Suprapubic skin (tissue), 4 donors: ENCODE measurements around the gene MMP2. TPM values are rescaled to one million over a fixed set of nuclear protein-coding genes. Genes with fewer than 3 reads are reported as not detected.

Experiments
- DNase-seq, 2 donors: peaks; one replicate each; pipeline ENCODE4 v3.0.0-alpha.2; 2019; ENCODE audit warnings: low spot score in 2 of 2
- H3K27ac ChIP-seq: fragments of 200-600 bp; sonication (generic); one replicate; pipeline ENCODE4 v1.5.1; 2019
- H3K27me3 ChIP-seq: fragments of 200-600 bp; sonication (generic); one replicate; pipeline ENCODE4 v1.5.1; 2019
- H3K36me3 ChIP-seq: fragments of 200-600 bp; sonication (generic); one replicate; pipeline ENCODE4 v1.5.1; 2019
- H3K4me1 ChIP-seq: fragments of 200-600 bp; sonication (generic); one replicate; pipeline ENCODE4 v1.5.1; 2019
- H3K4me3 ChIP-seq: fragments of 200-600 bp; sonication (generic); one replicate; pipeline ENCODE4 v1.5.1; 2019; ENCODE audit warnings: mild to moderate bottlenecking
- H3K9me3 ChIP-seq: fragments of 200-600 bp; sonication (generic); one replicate; pipeline ENCODE4 v1.5.1; 2019
- CTCF ChIP-seq, 2 donors: fragments of 200-600 bp in 1 of 2; fragments of 450-650 bp in 1 of 2; sonication (generic) in 1 of 2; IDR thresholded peaks; one replicate each; pipeline ENCODE4 v1.5.1; 2016 to 2019; ENCODE audit warnings: antibody characterized with exemption in 2 of 2, mild to moderate bottlenecking in 1 of 2, moderate library complexity in 1 of 2
- EP300 ChIP-seq: sonication (generic); formaldehyde crosslinking; IDR thresholded peaks from one replicate; pipeline ENCODE4 v1.6.1; 2017; ENCODE audit warnings: antibody characterized with exemption
- POLR2A ChIP-seq, 2 donors: fragments of 450-650 bp; IDR thresholded peaks; one replicate each; pipeline ENCODE4 v1.6.1; 2017; ENCODE audit warnings: antibody characterized with exemption in 2 of 2, mild to moderate bottlenecking in 2 of 2, moderate library complexity in 2 of 2
- POLR2AphosphoS5 ChIP-seq, 3 donors: sonication (generic); formaldehyde crosslinking; IDR thresholded peaks; one replicate each; pipeline ENCODE4 v1.6.1; 2017; ENCODE audit warnings: antibody characterized with exemption in 3 of 3
- WGBS: methylation state at CpG from one replicate; pipeline ENCODE4 v1.1.5; 2018; 5-methylcytosine and 5-hydroxymethylcytosine counted together
- total RNA-seq, 4 donors: library from RNA; depleted of rRNA; stranded (reverse); fragments of >200 nt; gene quantifications; one replicate each; pipeline ENCODE4 v1.1.0, GENCODE V29; 2016

Gene MMP2
- total RNA-seq, 4 donors from 2014 or later, result 71.4 to 175 (median 120) TPM

- no peak overlapping the region for H3K27ac ChIP-seq
These were observed 55.8 kb downstream of the MMP2 start for GRCh38 chr16:55534756-55535155.

GRCh38 chr16:55539049-55539448, 60.1 kb downstream of the MMP2 start:
- TF ChIP-seq POLR2AphosphoS5 (IDR thresholded peaks at IDR 0.05) (no peak), EP300 (no peak), CTCF (IDR thresholded peaks at IDR 0.05) (no peak), POLR2A (IDR thresholded peaks at IDR 0.05) (no peak)
- H3K36me3 ChIP-seq, result peaks cover 5% of the 10 kb centered on the region
- no peaks in the 10 kb centered on the region for H3K27me3 ChIP-seq
- no peaks in the 10 kb centered on the region for H3K9me3 ChIP-seq
- no peak for DNase-seq
- 49% methylated on average over 5 of the region's 5 CpGs for WGBS
- no peak overlapping the region for H3K27ac ChIP-seq
- H3K4me3 ChIP-seq, result no peak overlapping the region
- H3K4me1 ChIP-seq, result peaks cover 21% of the 10 kb centered on the region

More at GRCh38 chr16:55534756-55535155, 55.8 kb downstream of the MMP2 start:
- Histone ChIP-seq H3K27me3 (no peaks in the 10 kb centered on the region), H3K4me1 (peaks cover 15% of the 10 kb centered on the region), H3K9me3 (no peaks in the 10 kb centered on the region), H3K4me3 (no peak overlapping the region), H3K36me3 (peaks cover 9% of the 10 kb centered on the region)
- WGBS, result 44% methylated on average over 2 of the region's 2 CpGs
- DNase-seq, result no peak
- TF ChIP-seq POLR2AphosphoS5 (IDR thresholded peaks at IDR 0.05) (no peak), POLR2A (IDR thresholded peaks at IDR 0.05) (no peak), EP300 (no peak), CTCF (IDR thresholded peaks at IDR 0.05) (no peak)

GRCh38 chr16:55539488-55539887, 60.5 kb downstream of the MMP2 start:
- Histone ChIP-seq H3K9me3 (no peaks in the 10 kb centered on the region), H3K27me3 (no peaks in the 10 kb centered on the region), H3K27ac (no peak overlapping the region), H3K4me3 (no peak overlapping the region), H3K4me1 (peaks cover 21% of the 10 kb centered on the region), H3K36me3 (peaks cover 5% of the 10 kb centered on the region)
- TF ChIP-seq POLR2A (IDR thresholded peaks at IDR 0.05) (no peak), CTCF (IDR thresholded peaks at IDR 0.05) (no peak), EP300 (no peak), POLR2AphosphoS5 (IDR thresholded peaks at IDR 0.05) (no peak)
- 50% methylated on average over 1 of the region's 1 CpG for WGBS
- no peak for DNase-seq

- H3K27ac ChIP-seq, result no peak overlapping the region
- WGBS, result 85% methylated on average over 1 of the region's 1 CpG
- TF ChIP-seq POLR2AphosphoS5 (IDR thresholded peaks at IDR 0.05), result no peak
- TF ChIP-seq CTCF (IDR thresholded peaks at IDR 0.05), result no peak
- TF ChIP-seq EP300, result no peak
- TF ChIP-seq POLR2A (IDR thresholded peaks at IDR 0.05), result no peak
- no peak for DNase-seq
- no peak overlapping the region for H3K4me3 ChIP-seq
- peaks cover 5% of the 10 kb centered on the region for H3K36me3 ChIP-seq
- no peaks in the 10 kb centered on the region for H3K27me3 ChIP-seq
- peaks cover 16% of the 10 kb centered on the region for H3K4me1 ChIP-seq
- H3K9me3 ChIP-seq, result no peaks in the 10 kb centered on the region
These were observed 61.2 kb downstream of the MMP2 start for GRCh38 chr16:55540221-55540620.

- H3K36me3 ChIP-seq, result peaks cover 5% of the 10 kb centered on the region
- WGBS, result 84% methylated on average over 1 of the region's 1 CpG
- TF ChIP-seq POLR2A (IDR thresholded peaks at IDR 0.05) (no peak), POLR2AphosphoS5 (IDR thresholded peaks at IDR 0.05) (no peak), CTCF (IDR thresholded peaks at IDR 0.05) (no peak), EP300 (no peak)
- no peak for DNase-seq
- peaks cover 14% of the 10 kb centered on the region for H3K4me1 ChIP-seq
- H3K27me3 ChIP-seq, result no peaks in the 10 kb centered on the region
- H3K4me3 ChIP-seq, result no peak overlapping the region
- H3K9me3 ChIP-seq, result no peaks in the 10 kb centered on the region
- no peak overlapping the region for H3K27ac ChIP-seq
These were observed 63.6 kb downstream of the MMP2 start for GRCh38 chr16:55542459-55543082.
